ENCODE results near the gene GYPB. TPM values are rescaled to one million over a fixed set of nuclear protein-coding genes. Genes with fewer than 3 reads are reported as not detected.
"Not testable (repeated sequence)": the region's sequence is repeated elsewhere in the genome, so short reads cannot be mapped to it uniquely, and the experiment has no call there.

Gene GYPB
- polyA plus RNA-seq, 10 donors, result 1.9 to 10.1 (median 2.9) TPM

- not testable (repeated sequence) for DNase-seq
Measured at GRCh38 chr4:143947493-143947892, 71.7 kb downstream of the GYPB start.

Other genes with a start within 250 kb of the GYPB start
- gene GYPE, start 113.8 kb downstream of the GYPB start, polyA plus RNA-seq (ENCODE audit: insufficient read length in 10 of 10), result 1 to 10 TPM in 9 of 10 donors, under 1 TPM in 1; 0.87 to 2.4 (median 1.8) TPM
- 10 to 100 TPM in 3 of 10 donors, 1 to 10 TPM in 7; 2.4 to 16.3 (median 5.0) TPM for gene GYPA, start 121.3 kb upstream of the GYPB start, polyA plus RNA-seq (ENCODE audit: insufficient read length in 10 of 10)